ENCODE data around the gene DRC1.

DRC1 gene

GRCh38 chr2:26430826-26431225 lies 29.1 kb downstream of the DRC1 start:
- no peak overlapping the region for H3K4me3 ChIP-seq (ENCODE audit: low read depth, low read length)
- DNase-seq (ENCODE audit: low read depth, low spot score): no peak
- no peak for TF ChIP-seq CTCF (IDR thresholded peaks at IDR 0.05; ENCODE audit: insufficient read depth, low read length, missing control alignments)
- CTCF ChIA-PET: interaction anchor here (1.3 kb wide), 1 partner anchor 8 kb away, joined by 5 read pairs; no protein-coding TSS in a partner anchor
- POLR2A ChIA-PET: no interaction called here

- POLR2A ChIA-PET: no interaction called here
- no peak overlapping the region for H3K4me3 ChIP-seq (ENCODE audit: low read depth, low read length)
- no peak for DNase-seq (ENCODE audit: low read depth, low spot score)
- CTCF ChIA-PET: interaction anchor here (1.0 to 1.3 kb wide), 2 partner anchors 10 to 30 kb away, joined by 3 to 5 read pairs; no protein-coding TSS in a partner anchor
- TF ChIP-seq CTCF (IDR thresholded peaks at IDR 0.05; ENCODE audit: insufficient read depth, low read length, missing control alignments): no peak
Measured at GRCh38 chr2:26432363-26432762, 30.6 kb downstream of the DRC1 start.

GRCh38 chr2:26432859-26433258 lies 31.1 kb downstream of the DRC1 start:
- TF ChIP-seq CTCF (IDR thresholded peaks at IDR 0.05; ENCODE audit: insufficient read depth, low read length, missing control alignments): no peak
- POLR2A ChIA-PET: no interaction called here
- CTCF ChIA-PET: interaction anchor here (1.0 kb wide), 1 partner anchor 30 kb away, joined by 3 read pairs; no protein-coding TSS in a partner anchor
- DNase-seq (ENCODE audit: low read depth, low spot score): no peak
- H3K4me3 ChIP-seq (ENCODE audit: low read depth, low read length): no peak overlapping the region

- DNase-seq (ENCODE audit: low read depth, low spot score): no peak
- ChIA-PET POLR2A (no interaction called here), CTCF (interaction anchor here (1.4 kb wide), 1 partner anchor 35 kb away, joined by 4 read pairs; no protein-coding TSS in a partner anchor)
- TF ChIP-seq CTCF (IDR thresholded peaks at IDR 0.05; ENCODE audit: insufficient read depth, low read length, missing control alignments): no peak
- no peak overlapping the region for H3K4me3 ChIP-seq (ENCODE audit: low read depth, low read length)
Measured at GRCh38 chr2:26435106-26435505, 33.4 kb downstream of the DRC1 start.

GRCh38 chr2:26438526-26438925 lies 36.8 kb downstream of the DRC1 start:
- POLR2A ChIA-PET: no interaction called here
- CTCF ChIA-PET: interaction anchor here (1.4 kb wide), 1 partner anchor 139 kb away, joined by 3 read pairs; no protein-coding TSS in a partner anchor
- peak; percentile 10 for TF ChIP-seq CTCF (IDR thresholded peaks at IDR 0.05; ENCODE audit: insufficient read depth, low read length, missing control alignments)
- no peak for DNase-seq (ENCODE audit: low read depth, low spot score)
- H3K4me3 ChIP-seq (ENCODE audit: low read depth, low read length): no peak overlapping the region

- ChIA-PET POLR2A (no interaction called here), CTCF (interaction anchor here (0.7 to 1.4 kb wide), 3 partner anchors 13 to 139 kb away, joined by 3 to 4 read pairs (median 3); no protein-coding TSS in a partner anchor)
- TF ChIP-seq CTCF (IDR thresholded peaks at IDR 0.05; ENCODE audit: insufficient read depth, low read length, missing control alignments): no peak
- no peak for DNase-seq (ENCODE audit: low read depth, low spot score)
- no peak overlapping the region for H3K4me3 ChIP-seq (ENCODE audit: low read depth, low read length)
Measured at GRCh38 chr2:26438926-26439325, 37.2 kb downstream of the DRC1 start.

Data from AG04449 (cell line).